ENCODE data around the gene FEM1B. TPM values are rescaled to one million over a fixed set of nuclear protein-coding genes. Genes with fewer than 3 reads are reported as not detected.

The FEM1B gene
- total and polyA plus RNA-seq, 2 of the 8 experiments (the other 6 are each of a cell fraction or from before 2014, with no cell fraction given): 36.1 to 83.8 TPM

DNA sequence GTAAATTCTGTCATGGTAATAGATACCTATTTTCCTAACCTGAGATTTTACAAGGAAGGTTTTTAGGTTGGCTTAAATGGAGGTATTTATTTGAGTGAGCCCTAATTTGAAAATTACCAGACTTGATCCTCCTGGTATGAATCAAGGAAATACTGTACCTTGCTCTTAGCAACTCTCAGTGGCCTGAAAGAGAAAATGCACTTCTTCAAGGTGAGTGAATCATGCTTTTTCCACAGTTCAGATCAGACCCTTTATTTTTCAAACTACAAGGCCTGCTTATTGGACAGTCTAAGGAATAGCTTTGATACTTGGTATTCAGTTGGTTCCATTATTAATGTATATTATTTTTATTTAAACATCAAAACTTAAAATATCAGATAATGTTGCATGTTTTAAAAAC lies 15.4 kb downstream of the FEM1B start:
- H3K36me3 ChIP-seq (ENCODE audit: control insufficient read depth in 2 of 4, insufficient read depth in 4 of 4, low read length in 3 of 4): peaks cover 3 to 42% (median 21%) of the 10 kb centered on the region in 4 experiments; a peak in 7 of 8 replicates
- H2BK12ac ChIP-seq (ENCODE audit: low read depth, low read length): no peak overlapping the region
- CTCF ChIA-PET (ENCODE audit: partially characterized antibody): interaction anchor here (11.3 kb wide), 1 partner anchor 12 kb away, joined by 85 read pairs; no protein-coding TSS in a partner anchor
- TF ChIP-seq E2F6 (IDR thresholded peaks at IDR 0.05) (no peak), CREB1 (IDR thresholded peaks at IDR 0.05) (no peak), ASH2L (IDR thresholded peaks at IDR 0.05; ENCODE audit: low read length) (no peak), GABPA (IDR thresholded peaks at IDR 0.05; ENCODE audit: borderline replicate concordance, insufficient read depth, low read length) (no peak), HDAC6 (IDR thresholded peaks at IDR 0.05; ENCODE audit: low read depth, low read length) (no peak), SP2 (IDR thresholded peaks at IDR 0.05; ENCODE audit: low read length) (no peak), EZH2 (IDR thresholded peaks at IDR 0.05; ENCODE audit: low read depth, low read length, severe bottlenecking) (no peak), RXRA (IDR thresholded peaks at IDR 0.05; ENCODE audit: insufficient read depth, low read depth, low read length) (no peak), SP1 (IDR thresholded peaks at IDR 0.05; ENCODE audit: low read depth, low read length) (no peak), NANOG (IDR thresholded peaks at IDR 0.05; ENCODE audit: insufficient read depth, low read depth, low read length, poor library complexity, severe bottlenecking) (no peak), TAF7 (optimal IDR thresholded peaks at IDR 0.05; ENCODE audit: borderline replicate concordance, low read depth, low read length) (no peak)
- TF ChIP-seq, protein P1, sequence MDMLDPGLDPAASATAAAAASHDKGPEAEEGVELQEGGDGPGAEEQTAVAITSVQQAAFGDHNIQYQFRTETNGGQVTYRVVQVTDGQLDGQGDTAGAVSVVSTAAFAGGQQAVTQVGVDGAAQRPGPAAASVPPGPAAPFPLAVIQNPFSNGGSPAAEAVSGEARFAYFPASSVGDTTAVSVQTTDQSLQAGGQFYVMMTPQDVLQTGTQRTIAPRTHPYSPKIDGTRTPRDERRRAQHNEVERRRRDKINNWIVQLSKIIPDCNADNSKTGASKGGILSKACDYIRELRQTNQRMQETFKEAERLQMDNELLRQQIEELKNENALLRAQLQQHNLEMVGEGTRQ (IDR thresholded peaks at IDR 0.05; ENCODE audit: low read length): no peak
- TF ChIP-seq, protein P2, sequence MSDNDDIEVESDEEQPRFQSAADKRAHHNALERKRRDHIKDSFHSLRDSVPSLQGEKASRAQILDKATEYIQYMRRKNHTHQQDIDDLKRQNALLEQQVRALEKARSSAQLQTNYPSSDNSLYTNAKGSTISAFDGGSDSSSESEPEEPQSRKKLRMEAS (IDR thresholded peaks at IDR 0.05): no peak

More for the DNA sequence above, 15.4 kb downstream of the FEM1B start:
- Histone ChIP-seq H3K4me1 (replicated peaks in 1 of 4; ENCODE audit: control insufficient read depth in 3 of 4, insufficient read depth in 4 of 4, low read length in 3 of 4) (peaks cover 0 to 13% (median 5%) of the 10 kb centered on the region in 4 experiments; a peak in 3 of 7 replicates), H3K79me1 (ENCODE audit: low read depth, low read length) (0 out of 2 replicates have a peak, but pooled peaks cover 2% of the 10 kb centered on the region), H3K14ac (ENCODE audit: insufficient read length) (no peak overlapping the region), H4K20me1 (replicated peaks in 1 of 2; ENCODE audit: control insufficient read depth in 1 of 2, insufficient read depth in 2 of 2, low read length in 2 of 2) (peaks cover 6 to 8% of the 10 kb centered on the region in 2 experiments), H3K9me3 (ENCODE audit: insufficient read depth in 2 of 2, low read depth in 1 of 2, low read length in 1 of 2) (no peaks in the 10 kb centered on the region), H3K18ac (ENCODE audit: extremely low read depth, low read length) (no peak overlapping the region), H2BK15ac (ENCODE audit: low read length) (no peak overlapping the region), H3K27ac (ENCODE audit: low read depth, low read length) (no peak overlapping the region), H4K91ac (replicated peaks; ENCODE audit: insufficient read length, low read length) (no peak overlapping the region), H2AK5ac (ENCODE audit: low read depth, low read length) (no peak overlapping the region), H2AFZ (ENCODE audit: low read length) (no peak overlapping the region), H2BK20ac (ENCODE audit: low read length) (no peak overlapping the region), H3K27me3 (replicated peaks in 1 of 4; ENCODE audit: control insufficient read depth in 3 of 4, extremely low read depth in 1 of 4, insufficient read depth in 3 of 4, low read length in 3 of 4) (no peaks in the 10 kb centered on the region), H2BK120ac (replicated peaks; ENCODE audit: low read depth, low read length) (no peak overlapping the region), H2BK5ac (ENCODE audit: low read depth, low read length) (no peak overlapping the region), H4K5ac (ENCODE audit: insufficient read length, low read depth, low read length) (no peak overlapping the region), H3K23ac (ENCODE audit: insufficient read length) (no peak overlapping the region), H3K23me2 (ENCODE audit: low read depth, low read length) (no peaks in the 10 kb centered on the region), H3K4me3 (ENCODE audit: extremely low read depth in 1 of 4, insufficient read depth in 2 of 4, low read depth in 3 of 4, low read length in 4 of 4) (no peak overlapping the region), H3K9ac (replicated peaks in 1 of 4; ENCODE audit: extremely low read depth in 1 of 4, low read depth in 3 of 4, low read length in 3 of 4) (no peak overlapping the region), H3K56ac (replicated peaks; ENCODE audit: insufficient read length, low read depth, low read length) (no peak overlapping the region), H4K8ac (ENCODE audit: extremely low read depth, insufficient read depth, low read length) (no peak overlapping the region), H3K79me2 (ENCODE audit: control insufficient read depth in 1 of 2, insufficient read depth in 2 of 2, low read length in 2 of 2) (peaks cover 6 to 65% of the 10 kb centered on the region in 2 experiments), H3K4me2 (ENCODE audit: insufficient read depth in 1 of 2, low read depth in 2 of 2, low read length in 2 of 2) (no peak overlapping the region), H3K4ac (replicated peaks; ENCODE audit: insufficient read length, low read depth, low read length) (no peak overlapping the region)
- DNase-seq (ENCODE audit: low read depth in 1 of 2, low spot score in 2 of 2) (no peak), FAIRE-seq (no peak)
- POLR2A ChIA-PET (ENCODE audit: partially characterized antibody): interaction anchor here (0.8 to 5.7 kb wide), 2 partner anchors 10 to 15 kb away, joined by 3 to 28 read pairs; partner anchors contain the start of gene FEM1B

Data from H1 (cell line).